GM12891 (cell line): ENCODE results near the gene JAG1.

Experiments
- POLR2A ChIP-seq: IDR thresholded peaks from 2 replicates; pipeline ENCODE4 v1.6.1; 2011; ENCODE audit warnings: low read depth, low read length, control low read depth
- POLR2AphosphoS5 ChIP-seq: IDR thresholded peaks from 2 replicates; pipeline ENCODE4 v1.6.1; 2011; ENCODE audit warnings: low read depth, low read length, control low read depth

- TF ChIP-seq POLR2AphosphoS5 (no peak), POLR2A (no peak)
Measured at GRCh38 chr20:10639737-10640556, 33.9 kb downstream of the JAG1 start.
